Activated CD8-positive, alpha-beta memory T cell treated with anti-CD3 and anti-CD28 coated beads for 1 hour (primary cell): Measurements from ENCODE around the gene TMEM127.
"Not testable (repeated sequence)": the region's sequence is repeated elsewhere in the genome, so short reads cannot be mapped to it uniquely, and the experiment has no call there.

Source experiments
- DNase-seq, 2 donors: peaks; one replicate each; pipeline ENCODE4 v3.0.0-alpha.2; 2020; ENCODE audit warnings: low read depth in 1 of 2; ENCODE audit errors: extremely low read depth in 1 of 2

TMEM127 gene

DNA sequence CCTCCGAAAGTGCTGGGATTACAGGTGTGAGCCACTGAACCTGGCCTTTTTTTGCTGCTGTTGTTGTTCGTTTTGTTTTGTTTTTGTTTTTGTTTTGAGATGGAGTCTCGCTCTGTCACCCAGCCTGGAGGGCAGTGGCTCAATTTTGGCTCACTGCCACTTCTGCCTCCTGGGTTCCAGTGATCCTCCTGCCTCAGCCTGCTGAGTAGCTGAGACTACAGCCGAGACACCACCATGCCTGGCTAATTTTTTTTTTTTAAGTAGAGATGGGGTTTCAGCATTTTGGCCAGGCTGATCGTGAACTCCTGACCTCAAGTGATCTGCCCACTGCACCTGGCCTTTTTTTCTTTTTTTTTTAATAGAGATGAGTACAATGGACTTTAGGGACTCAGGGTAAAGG lies 22.0 kb downstream of the TMEM127 start:
- DNase-seq, result no peak

DNA sequence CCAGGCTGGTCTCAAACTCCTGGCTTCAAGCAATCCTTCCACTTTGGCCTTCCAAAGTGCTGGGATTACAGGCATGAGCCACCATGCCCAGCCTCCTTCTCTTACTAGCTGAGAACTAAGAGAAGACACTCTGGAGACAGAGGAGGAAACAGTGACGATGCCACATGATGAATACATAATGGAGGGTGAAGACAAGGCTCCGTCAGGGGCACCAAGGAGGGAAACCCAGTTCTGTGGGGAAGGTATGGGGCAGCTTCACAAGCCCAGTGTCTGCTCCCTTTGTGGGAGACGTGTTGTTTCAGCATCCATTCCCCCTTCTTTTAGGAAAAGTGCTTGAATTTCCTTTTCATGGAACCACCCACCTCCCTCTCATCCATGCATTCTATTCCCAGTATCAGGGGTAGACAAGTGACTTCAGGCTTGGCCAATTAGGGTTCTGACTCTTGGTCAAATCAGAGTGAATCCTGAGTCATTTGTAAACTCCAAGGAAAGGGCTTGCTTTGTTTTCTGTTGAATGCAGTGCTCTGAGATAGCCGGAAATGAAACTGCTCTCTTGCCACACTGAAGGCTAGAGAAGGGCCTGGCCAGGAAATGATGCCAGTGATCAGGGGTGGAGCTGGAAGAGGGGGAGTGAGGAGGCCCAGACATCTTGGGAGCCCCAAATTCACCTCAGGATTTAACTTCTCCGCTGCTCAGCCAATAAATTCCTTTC lies 23.7 kb downstream of the TMEM127 start:
- no peak for DNase-seq

DNA sequence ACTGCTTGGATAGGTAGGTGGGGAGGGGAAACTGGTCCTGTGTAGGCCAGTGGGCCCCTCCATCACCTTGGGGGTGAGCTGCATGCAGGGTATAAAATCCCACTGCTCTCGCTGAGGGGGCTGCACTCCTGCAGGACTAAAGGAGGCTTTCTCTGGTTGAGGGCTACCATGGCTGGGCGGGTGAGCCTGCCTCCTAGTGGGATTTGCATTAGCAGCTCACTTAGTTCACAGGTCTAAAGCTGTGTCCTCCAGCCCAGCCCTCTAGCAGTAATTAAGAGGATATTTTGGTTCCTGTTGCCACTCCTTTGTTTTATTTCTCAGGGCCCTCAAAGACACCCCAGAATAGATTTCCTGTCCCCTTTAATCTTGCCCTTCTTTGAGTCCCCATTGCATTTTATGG lies 24.6 kb downstream of the TMEM127 start:
- no peak for DNase-seq

DNA sequence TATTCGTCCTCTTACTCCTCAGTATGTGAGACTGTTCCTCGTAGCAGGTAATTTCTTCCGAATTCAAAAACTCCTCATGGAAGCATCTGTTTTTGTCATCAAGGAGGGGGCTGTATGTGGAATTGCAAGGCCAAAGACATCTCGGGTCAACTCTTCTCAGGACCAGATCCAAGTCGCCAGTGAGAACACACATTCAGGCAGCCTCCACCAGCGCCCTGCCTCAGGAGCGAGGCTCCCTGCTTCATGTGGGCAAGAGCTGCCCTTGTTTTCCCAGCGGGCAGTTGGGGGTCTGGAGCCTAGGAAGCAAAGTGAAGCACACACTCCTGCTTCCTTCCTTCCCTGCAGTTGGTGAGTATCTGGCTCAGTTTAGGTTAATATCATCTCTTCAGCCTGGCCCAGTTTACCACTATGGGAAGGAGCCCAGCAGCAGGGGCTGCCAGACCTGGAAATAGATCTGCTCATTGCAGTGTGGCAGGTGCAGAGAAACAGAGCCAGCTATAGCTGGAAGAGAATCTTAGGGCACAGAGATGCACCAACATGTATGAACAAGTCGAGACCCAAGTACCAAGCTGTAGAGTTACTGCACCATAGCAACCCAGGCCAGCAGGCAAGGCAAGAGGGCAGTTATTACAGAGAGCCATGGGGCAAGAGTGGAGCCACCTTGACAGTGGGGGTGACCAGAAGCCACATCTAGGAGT lies 25.3 kb downstream of the TMEM127 start:
- DNase-seq, result no peak

DNA sequence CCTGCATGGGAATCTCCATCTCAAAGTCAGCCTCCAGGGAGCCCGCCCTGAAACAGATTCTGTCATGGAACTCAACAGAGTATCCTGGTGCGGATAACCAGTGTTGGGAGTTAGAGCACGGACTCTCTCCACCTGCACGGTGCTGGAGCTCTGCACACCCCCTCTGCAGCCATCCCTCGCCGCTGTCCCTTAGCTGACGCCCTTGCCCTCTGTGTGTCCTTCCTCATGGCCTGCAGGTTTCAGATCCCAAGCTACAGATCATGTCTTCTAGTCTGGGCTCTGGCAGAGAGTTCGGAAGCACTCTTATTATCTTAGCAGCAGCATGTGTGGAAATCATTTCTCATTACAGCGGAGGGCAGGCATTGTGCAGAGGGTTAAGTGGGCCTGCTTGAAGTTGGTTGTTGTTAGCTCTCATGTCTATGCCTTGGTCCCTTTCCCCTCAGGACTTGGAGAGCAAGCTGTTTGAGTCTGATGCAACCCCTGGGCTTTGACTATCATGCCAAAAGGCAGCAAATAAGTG lies 26.0 kb downstream of the TMEM127 start:
- DNase-seq, result no peak

DNA sequence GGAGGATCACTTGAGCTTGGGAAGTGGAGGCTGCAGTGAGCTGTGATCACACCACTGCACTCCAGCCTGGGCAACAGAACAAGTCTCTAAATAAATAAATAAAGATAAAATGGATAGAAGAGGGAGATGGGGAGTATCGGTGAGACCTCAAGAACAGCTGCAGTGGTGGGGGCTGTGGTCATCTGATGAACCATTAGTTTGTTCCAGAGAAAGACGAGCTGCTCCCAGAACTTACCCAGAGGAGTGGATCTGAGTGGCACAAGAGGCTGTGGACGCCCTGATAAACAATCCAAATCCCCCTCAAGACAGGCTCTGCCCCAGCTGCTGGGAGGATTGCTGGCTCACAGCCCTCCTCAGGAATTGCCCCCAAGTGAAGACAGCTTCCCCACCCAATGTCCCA lies 26.7 kb downstream of the TMEM127 start:
- no peak for DNase-seq

DNA sequence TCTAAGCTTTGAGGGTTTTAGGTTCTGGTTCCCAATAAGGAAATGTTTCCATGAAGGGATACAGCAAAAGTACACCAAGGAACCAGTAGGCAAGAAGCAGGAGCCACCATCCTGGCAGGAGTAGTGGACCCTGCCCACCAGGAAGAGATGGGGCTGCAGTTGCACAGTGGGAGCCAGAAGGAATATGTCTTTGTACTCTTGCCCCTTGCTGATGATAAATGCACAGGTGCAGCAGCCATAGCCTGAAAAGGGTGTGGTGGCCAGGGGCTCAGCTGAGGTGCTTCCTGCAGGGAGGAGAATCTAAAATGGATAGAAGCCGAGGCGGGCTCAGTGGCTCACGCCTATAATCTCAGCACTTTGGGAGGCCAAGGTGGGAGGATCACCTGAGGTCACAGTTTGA lies 27.5 kb downstream of the TMEM127 start:
- no peak for DNase-seq

DNA sequence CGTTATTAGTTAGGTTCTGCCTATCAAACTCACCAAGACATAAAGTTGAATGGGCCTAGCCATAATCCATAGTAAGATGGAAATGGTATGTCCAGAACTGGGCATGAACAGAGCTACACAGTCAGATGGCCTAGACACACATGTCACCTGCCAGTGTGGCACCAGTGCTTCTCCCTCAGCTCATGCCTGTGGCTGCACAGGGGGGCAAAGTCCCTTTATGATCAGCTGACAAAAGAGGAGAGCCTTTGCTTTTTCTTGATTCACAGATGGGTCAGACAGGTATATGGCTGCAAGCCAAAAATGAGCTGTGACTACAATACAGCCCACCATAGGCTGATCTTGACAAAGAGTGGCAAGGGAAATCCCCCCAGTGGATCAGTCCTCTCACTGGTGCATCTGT lies 28.9 kb downstream of the TMEM127 start:
- DNase-seq, result no peak

DNA sequence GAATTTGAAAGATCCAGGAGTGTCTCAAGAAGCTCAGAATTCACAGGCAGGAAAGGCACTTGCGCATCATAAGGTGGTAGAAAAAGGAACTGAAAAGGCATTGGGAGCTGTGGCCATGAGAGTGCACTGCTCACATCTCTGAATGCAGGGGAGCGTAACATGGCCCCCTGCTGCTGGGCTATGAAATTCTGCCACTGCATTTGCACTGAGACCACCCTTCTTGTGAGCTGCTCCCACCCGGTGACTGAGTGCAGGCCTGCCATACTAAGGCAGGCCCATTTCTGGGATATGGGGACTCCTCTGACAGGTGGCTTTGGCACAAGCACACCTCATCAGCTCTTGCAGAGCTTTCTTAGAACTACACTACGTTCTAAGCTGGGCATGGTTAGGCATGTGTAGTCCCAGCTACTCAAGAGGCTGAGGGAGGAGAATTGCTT lies 31.9 kb downstream of the TMEM127 start:
- no peak for DNase-seq

DNA sequence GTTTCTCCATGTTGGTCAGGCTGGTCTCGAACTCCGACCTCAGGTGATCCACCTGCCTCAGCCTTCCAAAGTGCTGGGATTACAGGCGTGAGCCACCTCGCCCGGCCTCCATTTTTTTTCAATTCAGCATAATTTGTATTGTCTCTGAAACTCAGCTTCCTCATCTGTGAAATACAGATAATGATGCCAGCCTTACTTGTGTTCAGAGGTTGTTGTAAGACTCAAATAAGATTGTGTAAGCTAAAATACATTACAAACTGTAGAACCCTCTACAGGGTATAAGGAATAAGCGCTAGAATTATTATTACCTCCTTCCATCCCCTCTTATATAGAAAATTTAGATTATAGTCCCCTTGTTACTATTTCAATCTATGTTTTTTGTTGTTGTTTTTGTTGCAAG lies 32.4 kb downstream of the TMEM127 start:
- no peak for DNase-seq

DNA sequence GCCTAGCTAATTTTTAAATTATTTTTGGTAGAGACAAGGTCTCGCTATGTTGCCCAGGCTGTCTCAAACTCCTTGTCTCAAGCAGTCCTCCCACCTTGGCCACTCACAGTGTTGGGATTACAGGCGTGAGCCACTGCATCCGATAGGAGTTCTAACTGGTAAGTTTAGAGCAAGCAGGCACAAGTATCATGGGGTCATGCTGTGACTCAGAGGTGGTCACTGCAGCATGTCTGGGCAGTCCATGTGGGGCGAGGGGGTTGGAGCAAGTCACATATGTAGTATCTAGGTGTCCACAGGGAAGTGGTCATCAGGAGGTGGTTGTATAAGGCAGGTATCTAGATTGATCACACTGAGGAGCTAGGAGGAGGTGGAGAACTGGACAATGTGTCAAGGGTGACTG lies 34.5 kb downstream of the TMEM127 start:
- DNase-seq, result no peak

DNA sequence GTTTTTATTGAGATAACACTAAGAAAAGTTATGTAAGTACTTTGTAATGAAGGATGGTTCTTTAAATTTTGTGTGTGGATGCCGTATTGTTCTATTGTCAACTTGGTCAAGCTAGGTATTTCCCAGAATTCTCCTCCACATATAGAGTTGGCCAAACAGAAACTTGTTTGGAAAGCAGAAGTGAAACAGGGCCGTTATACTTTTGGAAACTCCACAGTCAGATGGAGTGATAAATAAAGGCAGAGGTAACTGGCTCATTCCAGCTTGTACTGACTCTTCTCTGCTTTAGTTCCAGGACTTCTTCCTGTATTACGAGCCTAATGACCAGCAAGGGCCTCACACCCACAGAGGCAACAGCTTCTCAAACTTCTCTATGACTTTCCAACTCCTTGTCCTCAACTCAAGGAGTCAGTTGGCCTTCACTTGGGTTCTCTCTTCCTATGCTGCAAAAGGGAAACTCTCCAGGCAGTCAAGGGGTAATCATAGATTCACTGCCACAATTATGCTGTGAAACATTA lies 40.7 kb downstream of the TMEM127 start:
- no peak for DNase-seq

DNA sequence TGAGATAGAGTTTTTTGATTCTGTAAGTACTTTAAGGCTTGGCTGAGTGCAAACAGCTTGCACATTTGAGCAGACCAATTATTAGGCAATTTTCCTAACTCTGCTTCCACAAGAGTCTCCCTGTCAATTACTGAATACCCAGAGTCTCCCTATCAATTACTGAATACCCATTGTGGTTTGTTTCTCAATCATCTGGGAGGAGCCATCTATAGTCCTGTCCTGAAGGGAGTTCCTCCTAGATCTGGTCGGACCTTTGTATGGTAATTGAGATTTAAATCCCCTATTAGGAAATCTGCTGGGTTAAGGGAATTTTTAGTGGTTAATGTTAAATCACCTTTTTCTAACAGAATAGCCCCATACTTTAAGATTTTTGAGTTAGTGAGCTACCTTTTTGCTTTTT lies 44.7 kb downstream of the TMEM127 start:
- not testable (repeated sequence) for DNase-seq

DNA sequence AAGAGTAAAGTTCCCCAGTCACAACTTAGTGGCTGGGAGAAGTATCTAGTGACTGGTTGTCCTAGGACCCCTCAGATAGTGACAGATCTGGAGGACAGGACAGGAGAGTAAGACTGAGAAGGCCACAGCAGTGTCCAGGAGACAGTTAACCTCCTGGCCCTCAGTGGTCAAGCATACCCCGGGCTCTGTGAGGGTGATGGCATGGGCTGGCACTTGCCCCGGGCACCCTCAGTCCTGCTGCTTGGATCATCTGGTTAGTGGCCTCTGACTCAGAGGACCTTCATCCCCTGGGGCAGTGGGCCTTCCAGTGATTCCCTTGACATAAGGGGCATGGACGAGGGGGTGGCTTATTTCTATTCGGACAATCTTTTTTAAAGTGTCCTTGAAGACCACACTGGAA lies 45.8 kb downstream of the TMEM127 start:
- DNase-seq, result not testable (repeated sequence)

DNA sequence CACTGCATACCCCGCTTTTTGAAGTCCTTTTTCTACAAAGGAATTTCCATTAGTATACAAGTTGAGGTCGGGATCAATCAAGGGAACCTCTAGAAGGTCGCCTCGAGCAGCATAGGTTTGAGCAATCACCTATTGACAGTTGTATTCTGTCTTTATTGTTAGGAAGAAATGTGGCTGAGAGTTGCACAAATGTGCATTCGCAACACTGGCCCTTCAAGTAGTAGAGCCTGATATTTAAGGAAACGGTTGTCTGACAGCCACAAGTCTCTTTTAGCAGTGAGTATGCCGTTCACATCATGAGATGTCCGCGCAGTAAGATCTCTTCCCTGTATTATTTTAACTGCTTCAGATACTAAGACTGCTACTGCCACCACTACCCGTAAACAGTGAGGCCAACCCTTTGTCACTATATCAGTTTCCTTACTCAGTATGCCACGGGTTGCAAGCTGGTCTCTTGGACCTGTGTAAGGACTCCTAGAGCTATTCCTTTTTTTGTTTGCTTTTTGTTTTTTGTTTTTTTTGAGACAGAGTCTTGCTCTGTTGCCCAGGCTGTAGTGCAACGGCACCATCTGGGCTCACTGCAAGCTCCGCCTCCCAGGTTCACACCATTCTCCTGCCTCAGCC lies 47.2 kb downstream of the TMEM127 start:
- no peak for DNase-seq

DNA sequence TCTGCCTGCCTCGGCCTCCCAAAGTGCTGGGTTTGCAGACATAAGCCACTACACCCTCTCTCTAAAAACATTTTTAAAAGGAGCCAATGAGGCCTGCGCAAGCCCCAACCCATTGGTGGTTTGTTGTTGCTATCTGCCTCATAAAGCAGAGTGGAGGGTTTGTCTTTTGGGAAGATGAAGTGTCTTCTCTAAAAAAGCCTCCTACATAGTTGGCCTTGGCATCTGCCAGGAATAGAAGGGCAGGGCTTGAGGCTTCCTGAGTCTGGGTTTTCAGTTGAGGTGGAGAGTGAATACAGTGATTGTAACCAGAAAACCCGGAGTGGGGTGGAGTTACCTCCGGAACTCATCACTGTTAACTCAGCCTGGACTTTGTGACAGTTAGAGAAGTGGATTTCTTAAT lies 51.2 kb downstream of the TMEM127 start:
- DNase-seq, result no peak

DNA sequence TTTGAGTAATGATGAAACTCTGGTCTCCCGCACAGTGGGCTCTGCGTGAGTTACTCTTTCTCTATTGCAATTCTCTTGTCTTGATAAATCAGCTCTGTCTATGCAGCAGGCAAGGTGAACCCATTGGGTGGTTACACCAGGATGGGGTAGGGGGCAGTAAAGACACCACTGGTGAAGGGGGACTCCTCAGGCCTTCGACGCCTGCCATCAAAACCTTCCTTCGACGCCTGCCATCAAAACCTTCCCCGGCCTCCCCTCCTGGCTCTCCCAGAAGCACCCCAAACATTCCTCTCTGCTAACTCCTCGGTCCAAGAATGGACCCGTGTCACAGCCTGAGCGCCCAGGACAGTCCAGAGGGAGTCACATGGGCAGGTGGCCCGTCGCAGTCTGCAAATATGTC lies 52.4 kb downstream of the TMEM127 start:
- DNase-seq, result no peak

DNA sequence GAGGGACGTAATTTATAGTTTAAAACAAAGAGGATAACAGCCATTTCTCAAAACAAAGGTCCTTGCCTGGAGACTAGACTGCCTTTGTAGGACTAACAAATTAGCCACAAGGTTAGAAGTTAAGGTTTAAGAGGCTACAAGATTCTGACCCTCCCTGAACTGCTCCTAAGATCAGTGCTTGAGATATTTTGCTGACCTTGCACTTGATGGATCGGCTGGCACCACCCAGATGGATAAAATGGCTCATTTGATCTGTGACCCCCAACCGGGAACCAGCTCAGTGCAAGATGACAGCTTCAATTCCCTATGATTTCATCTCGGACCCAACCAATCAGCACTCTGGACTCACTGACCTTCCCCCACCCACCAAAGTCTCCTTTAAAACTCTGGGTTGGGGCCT lies 53.5 kb downstream of the TMEM127 start:
- DNase-seq, result no peak

DNA sequence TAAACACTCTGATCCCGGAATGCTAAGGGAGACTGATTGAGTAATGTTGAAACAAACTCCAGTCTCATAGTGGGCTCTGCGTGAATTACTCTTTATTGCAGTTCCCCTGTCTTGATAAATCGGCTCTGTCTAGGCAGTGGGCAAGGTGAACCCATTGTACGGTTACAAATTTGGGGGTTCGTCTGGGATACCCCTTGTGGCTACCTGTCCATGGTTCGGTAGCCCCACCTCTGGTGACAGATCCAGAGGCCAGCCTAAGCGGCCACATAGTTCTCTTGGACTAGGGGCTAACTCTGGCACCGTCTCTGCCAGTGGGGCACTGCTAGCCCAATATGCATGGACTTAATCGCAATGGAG lies 56.1 kb downstream of the TMEM127 start:
- no peak for DNase-seq

DNA sequence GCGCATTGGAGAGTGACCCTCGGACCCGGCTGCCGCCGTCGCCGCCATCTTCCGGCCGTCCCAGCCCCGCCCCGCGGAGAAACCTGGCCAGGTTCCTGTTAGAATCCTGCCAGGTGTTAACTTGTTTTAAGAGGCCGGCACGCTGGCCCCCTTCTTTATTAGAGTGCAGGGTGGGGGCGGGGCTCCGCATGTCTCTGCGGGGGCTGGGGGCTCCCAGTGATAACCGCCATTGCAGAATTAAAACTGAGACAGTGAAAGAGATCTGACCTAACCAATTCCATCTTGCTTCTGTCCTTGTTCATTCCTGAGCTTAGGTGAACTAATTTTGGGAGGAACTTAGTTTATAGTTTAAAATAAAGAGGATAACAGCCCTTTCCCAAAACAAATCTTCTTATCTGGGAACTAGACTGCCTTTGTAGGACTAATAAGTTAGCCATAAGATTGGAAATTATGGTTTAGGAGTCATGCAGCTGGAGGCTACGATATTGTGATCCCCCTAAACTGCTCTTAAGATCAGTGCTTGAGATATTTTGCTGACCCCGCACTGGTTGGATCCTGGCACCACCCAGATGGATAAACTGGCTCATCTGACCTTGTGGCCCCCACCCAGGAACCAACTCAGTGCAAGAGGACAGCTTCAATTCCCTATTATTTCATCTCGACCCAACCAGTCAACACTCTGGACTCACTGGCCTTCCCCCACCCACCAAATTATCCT lies 56.6 kb downstream of the TMEM127 start:
- DNase-seq, result no peak
